OCI-LY7 (cell line): ENCODE data around the gene MAZ.

Experiments used
- CTCF ChIP-seq: fragments of 200-600 bp; sonication (generic); conservative IDR thresholded peaks from 2 replicates; pipeline ENCODE4 v1.5.1; 2014; ENCODE audit warnings: mild to moderate bottlenecking, antibody characterized with exemption, low read length, moderate library complexity, mixed read lengths
- EZH2phosphoT487 ChIP-seq: fragments of 200-600 bp; sonication (generic); IDR thresholded peaks from 2 replicates; pipeline ENCODE4 v1.6.1; 2018; ENCODE audit warnings: low read depth, borderline replicate concordance, mild to moderate bottlenecking, mixed run types, antibody characterized with exemption, low read length, moderate library complexity, mixed read lengths

- TF ChIP-seq CTCF: no peak
- no peak for TF ChIP-seq EZH2phosphoT487
Measured at GRCh38 chr16:29830774-29831173, 24.4 kb downstream of the MAZ start.
